Lower leg skin (tissue), 4 donors: Measurements from ENCODE around the gene MAP2K1. TPM values are rescaled to one million over a fixed set of nuclear protein-coding genes. Genes with fewer than 3 reads are reported as not detected.
"Not testable (repeated sequence)": the region's sequence is repeated elsewhere in the genome, so short reads cannot be mapped to it uniquely, and the experiment has no call there.

Source experiments
- DNase-seq, 2 donors: peaks; one replicate each; pipeline ENCODE4 v3.0.0-alpha.2; 2019; ENCODE audit warnings: low spot score in 2 of 2
- H3K4me3 ChIP-seq: fragments of 200-600 bp; sonication (generic); 2 replicates; pipeline ENCODE4 v1.5.1; 2017; ENCODE audit warnings: mild to moderate bottlenecking, low read depth; ENCODE audit not compliant: poor library complexity, severe bottlenecking
- POLR2A ChIP-seq, 2 donors: fragments of 450-650 bp; IDR thresholded peaks; one replicate each; pipeline ENCODE4 v1.6.1; 2016 to 2017; ENCODE audit warnings: antibody characterized with exemption in 2 of 2, mild to moderate bottlenecking in 1 of 2, moderate library complexity in 1 of 2
- WGBS, 2 donors: methylation state at CpG; one replicate each; pipeline ENCODE4 v1.1.5; 2018; 5-methylcytosine and 5-hydroxymethylcytosine counted together
- intact Hi-C: fragments of 100-400 bp; cut with DNase I; formaldehyde crosslinking; loops from one replicate; pipeline ENCODE4 v1.15.0; 2023; ENCODE audit warnings: low total_unique reads
- total RNA-seq, 4 donors: library from RNA; depleted of rRNA; stranded (reverse); fragments of >200 nt; gene quantifications; one replicate each; pipeline ENCODE4 v1.1.0, GENCODE V29; 2016
- TF ChIP-seq, protein P1 (sequence below), 3 donors: fragments of 450-650 bp; IDR thresholded peaks; one replicate each; pipeline ENCODE4 v1.5.1; 2016; ENCODE audit warnings: antibody characterized with exemption in 3 of 3, mild to moderate bottlenecking in 3 of 3, moderate library complexity in 2 of 3

MAP2K1 gene
- total RNA-seq, 4 donors from 2014 or later = 19.1 to 38.1 (median 26.7) TPM

DNA sequence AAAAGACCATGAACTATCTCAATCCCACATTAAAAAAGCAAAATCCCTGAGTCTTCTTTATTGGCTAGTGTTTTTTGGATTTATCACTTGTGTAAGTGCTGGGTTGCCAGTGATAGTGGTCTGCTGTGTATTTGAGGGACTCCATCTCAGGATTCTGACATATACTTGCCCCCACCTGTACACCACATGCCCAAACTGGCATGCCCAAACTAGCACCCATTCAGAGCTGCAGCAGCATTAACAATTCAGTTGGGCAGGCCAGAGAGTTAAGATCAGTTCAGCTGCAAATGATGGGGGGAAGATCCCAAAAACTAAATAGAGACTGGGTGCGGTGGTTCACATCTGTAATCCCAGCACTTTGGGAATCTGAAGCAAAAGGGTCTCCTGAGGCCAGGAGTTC, 23.9 kb upstream of the MAP2K1 start:
- WGBS, 2 donors = 67 to 91% methylated on average over 1 of the region's 1 CpG
- no peak for DNase-seq
- intact Hi-C loops = no loop called here
- H3K4me3 ChIP-seq = no peak overlapping the region
- TF ChIP-seq, protein P1, sequence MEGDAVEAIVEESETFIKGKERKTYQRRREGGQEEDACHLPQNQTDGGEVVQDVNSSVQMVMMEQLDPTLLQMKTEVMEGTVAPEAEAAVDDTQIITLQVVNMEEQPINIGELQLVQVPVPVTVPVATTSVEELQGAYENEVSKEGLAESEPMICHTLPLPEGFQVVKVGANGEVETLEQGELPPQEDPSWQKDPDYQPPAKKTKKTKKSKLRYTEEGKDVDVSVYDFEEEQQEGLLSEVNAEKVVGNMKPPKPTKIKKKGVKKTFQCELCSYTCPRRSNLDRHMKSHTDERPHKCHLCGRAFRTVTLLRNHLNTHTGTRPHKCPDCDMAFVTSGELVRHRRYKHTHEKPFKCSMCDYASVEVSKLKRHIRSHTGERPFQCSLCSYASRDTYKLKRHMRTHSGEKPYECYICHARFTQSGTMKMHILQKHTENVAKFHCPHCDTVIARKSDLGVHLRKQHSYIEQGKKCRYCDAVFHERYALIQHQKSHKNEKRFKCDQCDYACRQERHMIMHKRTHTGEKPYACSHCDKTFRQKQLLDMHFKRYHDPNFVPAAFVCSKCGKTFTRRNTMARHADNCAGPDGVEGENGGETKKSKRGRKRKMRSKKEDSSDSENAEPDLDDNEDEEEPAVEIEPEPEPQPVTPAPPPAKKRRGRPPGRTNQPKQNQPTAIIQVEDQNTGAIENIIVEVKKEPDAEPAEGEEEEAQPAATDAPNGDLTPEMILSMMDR (IDR thresholded peaks at IDR 0.05) = no peak
- no peak for TF ChIP-seq POLR2A (IDR thresholded peaks at IDR 0.05)

- no peak for DNase-seq
- intact Hi-C loops = no loop called here
- no peak overlapping the region for H3K4me3 ChIP-seq
- WGBS, 2 donors = 88 to 94% methylated on average over 3 of the region's 3 CpGs
- TF ChIP-seq POLR2A (IDR thresholded peaks at IDR 0.05) = no peak
- TF ChIP-seq, protein P1 (IDR thresholded peaks at IDR 0.05) = no peak
These were observed 21.7 kb upstream of the MAP2K1 start for GRCh38 chr15:66364944-66365528.

- no peak for DNase-seq
- no peak overlapping the region for H3K4me3 ChIP-seq
- TF ChIP-seq POLR2A (IDR thresholded peaks at IDR 0.05) = no peak
- TF ChIP-seq, protein P1 (IDR thresholded peaks at IDR 0.05) = no peak
- 19 to 29% methylated on average over 12 of the region's 12 CpGs for WGBS, 2 donors
- intact Hi-C loops = no loop called here
These were observed 16.7 kb upstream of the MAP2K1 start for GRCh38 chr15:66369773-66370651.

- no peak for DNase-seq
- intact Hi-C loops = no loop called here
- WGBS, 2 donors = 83 to 98% methylated on average over 4 of the region's 4 CpGs
- TF ChIP-seq POLR2A (IDR thresholded peaks at IDR 0.05) = no peak
- TF ChIP-seq, protein P1 (IDR thresholded peaks at IDR 0.05) = no peak
- H3K4me3 ChIP-seq = no peak overlapping the region
These were observed 12.5 kb upstream of the MAP2K1 start for GRCh38 chr15:66374179-66374578.

DNA sequence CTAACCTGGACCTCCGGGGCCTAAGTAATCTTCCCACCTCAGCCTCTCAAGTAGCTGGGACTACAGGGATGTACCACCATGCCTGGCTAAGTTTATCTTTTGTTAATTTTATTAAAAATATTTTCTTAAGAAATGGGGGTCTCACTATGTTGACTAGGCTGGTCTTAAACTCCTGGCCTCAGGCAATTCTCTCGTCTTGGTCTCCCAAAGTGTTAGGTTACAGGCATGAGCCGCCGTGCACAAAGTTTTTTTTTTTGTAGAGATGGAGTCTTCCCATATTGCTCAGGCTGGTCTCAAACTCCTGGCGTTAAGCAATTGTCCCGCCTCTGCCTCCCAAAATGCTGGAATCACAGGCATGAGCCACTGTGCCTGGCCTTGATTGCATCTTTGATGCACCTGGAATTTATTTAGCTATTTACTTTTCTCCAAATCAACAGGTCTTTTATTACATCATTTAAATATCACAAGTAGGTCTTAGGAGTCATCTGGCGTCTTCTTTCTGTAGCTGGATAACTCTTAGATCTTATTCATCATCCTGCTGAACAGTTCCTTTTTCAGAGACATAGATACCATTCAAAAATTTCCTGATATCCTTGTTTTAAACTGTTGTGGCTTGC, 7.8 kb upstream of the MAP2K1 start:
- DNase-seq = no peak
- 85 to 88% methylated on average over 7 of the region's 7 CpGs for WGBS, 2 donors
- intact Hi-C loops = no loop called here
- TF ChIP-seq POLR2A (IDR thresholded peaks at IDR 0.05) = no peak
- TF ChIP-seq, protein P1 (IDR thresholded peaks at IDR 0.05) = no peak
- no peak overlapping the region for H3K4me3 ChIP-seq

DNA sequence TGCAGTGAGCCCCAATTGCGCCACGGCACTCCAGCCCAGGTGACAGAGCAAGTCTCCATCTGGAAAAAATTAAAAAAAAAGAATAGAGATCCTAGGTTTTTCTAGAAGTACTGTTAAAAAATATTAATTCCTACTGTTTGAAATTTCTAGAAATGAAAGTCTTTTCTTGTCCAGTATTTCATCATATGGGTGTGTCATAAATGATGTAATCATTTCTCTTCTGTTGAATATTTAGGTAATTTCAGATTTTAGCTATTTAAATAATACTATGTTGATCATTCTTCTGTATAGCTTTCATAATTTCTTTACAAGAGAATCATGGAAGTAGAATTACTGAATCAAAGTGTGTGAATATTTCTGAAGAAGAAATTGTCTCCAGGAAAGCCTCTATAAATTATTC, 5.3 kb upstream of the MAP2K1 start:
- WGBS, 2 donors = 89 to 100% methylated on average over 2 of the region's 2 CpGs
- intact Hi-C loops = loop anchor here (10.0 kb wide), 1 partner anchor 113 kb away; the partner anchor contains the start of gene SNAPC5
- H3K4me3 ChIP-seq, DNase-seq: not testable (repeated sequence)
